ENCODE results near the gene HNRNPCL1.
"Not testable (repeated sequence)": the region's sequence is repeated elsewhere in the genome, so short reads cannot be mapped to it uniquely, and the experiment has no call there.

DNA sequence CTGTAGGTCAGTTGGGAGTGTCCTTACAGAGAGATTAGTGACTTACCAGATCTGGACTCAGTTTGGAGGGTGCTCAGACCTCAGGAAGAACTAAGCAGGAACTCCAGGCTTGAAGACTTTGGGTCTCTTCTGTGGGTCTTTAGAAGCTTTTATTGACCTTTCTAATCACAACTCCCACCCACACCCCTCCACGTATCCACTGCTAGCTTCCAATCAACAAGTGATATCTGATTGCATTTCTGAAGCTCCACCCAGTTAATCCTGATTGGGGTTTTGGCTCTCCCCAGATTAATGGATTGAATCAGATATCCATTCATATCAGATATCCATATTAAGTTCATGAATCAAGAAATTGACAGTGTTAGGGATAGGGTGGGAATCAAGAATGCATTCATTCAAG lies 49.6 kb upstream of the HNRNPCL1 start, which contains the start of gene PRAMEF10:
- TF ChIP-seq, protein P1, sequence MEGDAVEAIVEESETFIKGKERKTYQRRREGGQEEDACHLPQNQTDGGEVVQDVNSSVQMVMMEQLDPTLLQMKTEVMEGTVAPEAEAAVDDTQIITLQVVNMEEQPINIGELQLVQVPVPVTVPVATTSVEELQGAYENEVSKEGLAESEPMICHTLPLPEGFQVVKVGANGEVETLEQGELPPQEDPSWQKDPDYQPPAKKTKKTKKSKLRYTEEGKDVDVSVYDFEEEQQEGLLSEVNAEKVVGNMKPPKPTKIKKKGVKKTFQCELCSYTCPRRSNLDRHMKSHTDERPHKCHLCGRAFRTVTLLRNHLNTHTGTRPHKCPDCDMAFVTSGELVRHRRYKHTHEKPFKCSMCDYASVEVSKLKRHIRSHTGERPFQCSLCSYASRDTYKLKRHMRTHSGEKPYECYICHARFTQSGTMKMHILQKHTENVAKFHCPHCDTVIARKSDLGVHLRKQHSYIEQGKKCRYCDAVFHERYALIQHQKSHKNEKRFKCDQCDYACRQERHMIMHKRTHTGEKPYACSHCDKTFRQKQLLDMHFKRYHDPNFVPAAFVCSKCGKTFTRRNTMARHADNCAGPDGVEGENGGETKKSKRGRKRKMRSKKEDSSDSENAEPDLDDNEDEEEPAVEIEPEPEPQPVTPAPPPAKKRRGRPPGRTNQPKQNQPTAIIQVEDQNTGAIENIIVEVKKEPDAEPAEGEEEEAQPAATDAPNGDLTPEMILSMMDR (conservative IDR thresholded peaks at IDR 0.05), result not testable (repeated sequence)
- TF ChIP-seq EZH2 (IDR thresholded peaks at IDR 0.05; ENCODE audit: low read depth), result not testable (repeated sequence)

Measured in PC-9 (cell line).